ENCODE data around the gene AP2B1.

GRCh38 chr17:35666070-35666469, 78.9 kb downstream of the AP2B1 start:
- TF ChIP-seq SRF (IDR thresholded peaks at IDR 0.05; ENCODE audit: low read depth) (no peak), POLR2AphosphoS5 (IDR thresholded peaks at IDR 0.05; ENCODE audit: low read depth, low read length) (no peak), ATF3 (IDR thresholded peaks at IDR 0.05) (no peak), CTCF (IDR thresholded peaks at IDR 0.05 in 2 of 3, conservative IDR thresholded peaks at IDR 0.05 in 1 of 3; ENCODE audit: borderline replicate concordance in 1 of 3, insufficient read depth in 1 of 3, low read depth in 2 of 3, low read length in 2 of 3) (no peak), JUND (IDR thresholded peaks at IDR 0.05) (no peak), TCF7L2 (IDR thresholded peaks at IDR 0.05; ENCODE audit: borderline replicate concordance, extremely low read depth, insufficient read depth, insufficient read length) (no peak), EZH2 (IDR thresholded peaks at IDR 0.05) (no peak), ZNF274 (IDR thresholded peaks at IDR 0.05; ENCODE audit: low read depth, low read length) (no peak), YY1 (IDR thresholded peaks at IDR 0.05; ENCODE audit: extremely low read depth, insufficient replicate concordance, low read depth, low read length) (no peak), POLR2A (IDR thresholded peaks at IDR 0.05; ENCODE audit: borderline replicate concordance, extremely low read depth, insufficient read depth, insufficient read length) (no peak)
